Gastroesophageal sphincter (tissue), 4 donors: ENCODE results near the gene CEP112. TPM values are rescaled to one million over a fixed set of nuclear protein-coding genes. Genes with fewer than 3 reads are reported as not detected.

Experiments
- ATAC-seq: fragments of 150-250 bp; one replicate; pipeline ENCODE4 v1.9.1; 2016; ENCODE audit warnings: mild to moderate bottlenecking, moderate library complexity
- H3K27ac ChIP-seq, 4 donors: fragments of 200-600 bp; sonication (generic) in 3 of 4; 1 replicate in 3 of 4; 2 replicates in 1 of 4; pipeline ENCODE4 v1.5.1; 2016 to 2019
- H3K27me3 ChIP-seq: fragments of 200-600 bp; sonication (generic); one replicate; pipeline ENCODE4 v1.5.1; 2019
- H3K36me3 ChIP-seq, 2 donors: fragments of 200-600 bp; sonication (generic); one replicate each; pipeline ENCODE4 v1.5.1; 2019; ENCODE audit warnings: control low read depth in 1 of 2
- H3K4me1 ChIP-seq, 3 donors: fragments of 200-600 bp; sonication (generic); 1 replicate in 2 of 3; 2 replicates in 1 of 3; pipeline ENCODE4 v1.5.1; 2016 to 2019; ENCODE audit warnings: control low read depth in 2 of 3
- H3K4me3 ChIP-seq, 2 donors: fragments of 200-600 bp; sonication (generic); one replicate each; pipeline ENCODE4 v1.5.1; 2019; ENCODE audit warnings: mild to moderate bottlenecking in 1 of 2, moderate library complexity in 1 of 2
- H3K9me3 ChIP-seq, 3 donors: fragments of 200-600 bp; sonication (generic); one replicate each; pipeline ENCODE4 v1.5.1; 2017 to 2019; ENCODE audit warnings: control low read depth in 2 of 3
- EP300 ChIP-seq: sonication (generic); formaldehyde crosslinking; IDR thresholded peaks from one replicate; pipeline ENCODE4 v1.6.1; 2017; ENCODE audit warnings: antibody characterized with exemption, mild to moderate bottlenecking
- POLR2A ChIP-seq, 2 donors: fragments of 450-650 bp; IDR thresholded peaks; one replicate each; pipeline ENCODE4 v1.6.1; 2017; ENCODE audit warnings: antibody characterized with exemption in 2 of 2, mild to moderate bottlenecking in 2 of 2, moderate library complexity in 1 of 2
- POLR2AphosphoS5 ChIP-seq: sonication (generic); formaldehyde crosslinking; IDR thresholded peaks from one replicate; pipeline ENCODE4 v1.6.1; 2017; ENCODE audit warnings: antibody characterized with exemption
- WGBS, 2 donors: methylation state at CpG; one replicate each; pipeline ENCODE4 v1.1.5; 2018; ENCODE audit warnings: low coverage in 1 of 2; 5-methylcytosine and 5-hydroxymethylcytosine counted together
- total RNA-seq, 4 donors: library from RNA; depleted of rRNA; stranded (reverse); fragments of >200 nt; gene quantifications; one replicate each; pipeline ENCODE4 v1.1.0, GENCODE V29; 2016
- TF ChIP-seq, protein P1 (sequence below), 4 experiments: fragments of 200-600 bp in 2 of 4; fragments of 450-650 bp in 2 of 4; sonication (generic) in 1 of 4; IDR thresholded peaks; one replicate each; pipeline ENCODE4 v1.5.1; 2017 to 2019; ENCODE audit warnings: antibody characterized with exemption in 4 of 4, mild to moderate bottlenecking in 2 of 4, moderate library complexity in 2 of 4

CEP112 gene
- total RNA-seq, 4 donors from 2014 or later, result 21.9 to 38.2 (median 27.0) TPM

- TF ChIP-seq POLR2AphosphoS5, result no peak
- TF ChIP-seq, protein P1, sequence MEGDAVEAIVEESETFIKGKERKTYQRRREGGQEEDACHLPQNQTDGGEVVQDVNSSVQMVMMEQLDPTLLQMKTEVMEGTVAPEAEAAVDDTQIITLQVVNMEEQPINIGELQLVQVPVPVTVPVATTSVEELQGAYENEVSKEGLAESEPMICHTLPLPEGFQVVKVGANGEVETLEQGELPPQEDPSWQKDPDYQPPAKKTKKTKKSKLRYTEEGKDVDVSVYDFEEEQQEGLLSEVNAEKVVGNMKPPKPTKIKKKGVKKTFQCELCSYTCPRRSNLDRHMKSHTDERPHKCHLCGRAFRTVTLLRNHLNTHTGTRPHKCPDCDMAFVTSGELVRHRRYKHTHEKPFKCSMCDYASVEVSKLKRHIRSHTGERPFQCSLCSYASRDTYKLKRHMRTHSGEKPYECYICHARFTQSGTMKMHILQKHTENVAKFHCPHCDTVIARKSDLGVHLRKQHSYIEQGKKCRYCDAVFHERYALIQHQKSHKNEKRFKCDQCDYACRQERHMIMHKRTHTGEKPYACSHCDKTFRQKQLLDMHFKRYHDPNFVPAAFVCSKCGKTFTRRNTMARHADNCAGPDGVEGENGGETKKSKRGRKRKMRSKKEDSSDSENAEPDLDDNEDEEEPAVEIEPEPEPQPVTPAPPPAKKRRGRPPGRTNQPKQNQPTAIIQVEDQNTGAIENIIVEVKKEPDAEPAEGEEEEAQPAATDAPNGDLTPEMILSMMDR (IDR thresholded peaks at IDR 0.05), result no peak
- TF ChIP-seq POLR2A (IDR thresholded peaks at IDR 0.05), result no peak
- no peak for TF ChIP-seq EP300
- WGBS, 2 donors, result 94 to 97% methylated on average over 4 of the region's 4 CpGs
- H3K27me3 ChIP-seq, result no peaks in the 10 kb centered on the region
- H3K4me1 ChIP-seq, result no peaks in the 10 kb centered on the region
- ATAC-seq, result no peak
- no peak overlapping the region for H3K27ac ChIP-seq
- no peaks in the 10 kb centered on the region for H3K9me3 ChIP-seq
- peaks cover 0 to 17% of the 10 kb centered on the region in 2 donors for H3K36me3 ChIP-seq
- no peak overlapping the region for H3K4me3 ChIP-seq
Observed at GRCh38 chr17:66146394-66146793, 45.5 kb downstream of the CEP112 start.

GRCh38 chr17:66143657-66144282 is 48.2 kb downstream of the CEP112 start:
- Histone ChIP-seq H3K4me1 (no peaks in the 10 kb centered on the region), H3K27me3 (no peaks in the 10 kb centered on the region), H3K36me3 (peaks cover 0 to 18% of the 10 kb centered on the region in 2 donors), H3K9me3 (no peaks in the 10 kb centered on the region), H3K27ac (no peak overlapping the region), H3K4me3 (no peak overlapping the region)
- WGBS, 2 donors, result 82 to 83% methylated on average over 1 to 2 of the region's 2 CpGs
- ATAC-seq, result no peak
- TF ChIP-seq POLR2A (IDR thresholded peaks at IDR 0.05), result no peak
- TF ChIP-seq, protein P1 (IDR thresholded peaks at IDR 0.05), result no peak
- TF ChIP-seq POLR2AphosphoS5, result no peak
- TF ChIP-seq EP300, result no peak

- WGBS, 2 donors, result 78 to 89% methylated on average over 7 of the region's 7 CpGs
Observed at GRCh38 chr17:66142428-66142827, 49.5 kb downstream of the CEP112 start.

DNA sequence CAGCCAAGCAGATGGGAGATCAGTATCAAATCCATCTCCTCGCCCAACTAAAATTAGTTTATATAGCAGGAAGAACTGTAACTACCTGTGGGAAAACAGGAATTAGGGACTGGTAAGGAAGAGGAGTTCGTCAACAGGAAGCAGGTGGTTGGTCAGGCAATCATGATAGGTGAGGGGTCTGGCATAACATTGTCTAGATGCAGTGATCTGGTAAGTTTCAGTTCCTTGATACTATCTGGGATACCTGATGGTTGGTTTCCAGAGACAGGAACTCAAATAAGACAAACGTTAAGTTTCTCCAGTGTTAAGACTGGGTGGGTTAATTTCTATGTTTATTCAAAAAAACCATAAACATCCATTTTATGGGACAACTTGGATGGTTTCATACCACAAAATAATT is 53.8 kb downstream of the CEP112 start:
- no peak for ATAC-seq
- WGBS, 2 donors, result 90 to 95% methylated on average over 2 to 3 of the region's 3 CpGs
- TF ChIP-seq POLR2AphosphoS5, result no peak
- TF ChIP-seq EP300, result no peak
- no peak for TF ChIP-seq POLR2A (IDR thresholded peaks at IDR 0.05)
- TF ChIP-seq, protein P1 (IDR thresholded peaks at IDR 0.05), result no peak

More at GRCh38 chr17:66142428-66142827, 49.5 kb downstream of the CEP112 start:
- Histone ChIP-seq H3K36me3 (peaks cover 0 to 23% of the 10 kb centered on the region in 2 donors), H3K27me3 (no peaks in the 10 kb centered on the region), H3K4me3 (no peak overlapping the region), H3K4me1 (no peaks in the 10 kb centered on the region), H3K27ac (no peak overlapping the region), H3K9me3 (no peaks in the 10 kb centered on the region)
- no peak for ATAC-seq
- TF ChIP-seq POLR2AphosphoS5, result no peak
- no peak for TF ChIP-seq POLR2A (IDR thresholded peaks at IDR 0.05)
- TF ChIP-seq, protein P1 (IDR thresholded peaks at IDR 0.05), result no peak
- TF ChIP-seq EP300, result no peak

GRCh38 chr17:66135896-66136295 is 56.0 kb downstream of the CEP112 start:
- no peaks in the 10 kb centered on the region for H3K27me3 ChIP-seq
- no peak for ATAC-seq
- H3K27ac ChIP-seq, result no peak overlapping the region
- H3K36me3 ChIP-seq, result peaks cover 0 to 35% of the 10 kb centered on the region in 2 donors
- TF ChIP-seq, protein P1 (IDR thresholded peaks at IDR 0.05), result no peak
- TF ChIP-seq POLR2AphosphoS5, result no peak
- H3K4me1 ChIP-seq, result no peaks in the 10 kb centered on the region
- no peaks in the 10 kb centered on the region for H3K9me3 ChIP-seq
- 100% methylated on average over 3 of the region's 3 CpGs for WGBS, 2 donors
- H3K4me3 ChIP-seq, result no peak overlapping the region

More for the DNA sequence above, 53.8 kb downstream of the CEP112 start:
- Histone ChIP-seq H3K9me3 (no peaks in the 10 kb centered on the region), H3K4me3 (no peak overlapping the region), H3K4me1 (no peaks in the 10 kb centered on the region), H3K27me3 (no peaks in the 10 kb centered on the region), H3K36me3 (peaks cover 0 to 21% of the 10 kb centered on the region in 2 donors), H3K27ac (no peak overlapping the region)
